ENCODE results near the gene ZNF718.
"Not testable (repeated sequence)": the region's sequence is repeated elsewhere in the genome, so short reads cannot be mapped to it uniquely, and the experiment has no call there.

ZNF718 gene

GRCh38 chr4:124275-125081 lies at the start of gene ZNF718:
Gene ZNF718, plus strand, starts transcription at chr4:124501. Its CDS starts 170 bp downstream, at chr4:124671.
- peak; percentile 81 for DNase-seq

- no peak for DNase-seq
Measured at GRCh38 chr4:85951-86350, 38.4 kb upstream of the ZNF718 start.

DNA sequence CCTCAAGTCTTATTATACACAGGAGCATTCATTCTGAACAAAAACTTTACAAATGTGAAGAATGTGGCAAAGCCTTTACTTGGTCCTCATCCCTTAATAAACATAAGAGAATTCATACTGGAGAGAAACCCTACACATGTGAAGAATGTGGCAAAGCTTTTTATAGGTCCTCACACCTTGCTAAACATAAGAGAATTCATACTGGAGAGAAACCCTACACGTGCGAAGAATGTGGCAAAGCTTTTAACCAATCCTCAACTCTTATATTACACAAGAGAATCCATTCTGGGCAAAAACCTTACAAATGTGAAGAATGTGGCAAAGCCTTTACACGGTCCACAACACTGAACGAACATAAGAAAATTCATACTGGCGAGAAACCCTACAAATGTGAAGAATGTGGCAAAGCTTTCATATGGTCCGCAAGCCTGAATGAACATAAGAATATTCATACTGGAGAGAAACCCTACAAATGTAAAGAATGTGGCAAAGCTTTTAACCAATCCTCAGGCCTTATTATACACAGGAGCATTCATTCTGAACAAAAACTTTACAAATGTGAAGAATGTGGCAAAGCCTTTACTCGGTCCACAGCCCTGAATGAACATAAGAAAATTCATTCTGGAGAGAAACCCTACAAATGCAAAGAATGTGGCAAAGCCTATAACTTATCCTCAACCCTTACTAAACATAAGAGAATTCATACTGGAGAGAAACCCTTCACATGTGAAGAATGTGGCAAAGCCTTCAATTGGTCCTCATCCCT lies 37.6 kb upstream of the ZNF718 start:
- DNase-seq = not testable (repeated sequence)

DNA sequence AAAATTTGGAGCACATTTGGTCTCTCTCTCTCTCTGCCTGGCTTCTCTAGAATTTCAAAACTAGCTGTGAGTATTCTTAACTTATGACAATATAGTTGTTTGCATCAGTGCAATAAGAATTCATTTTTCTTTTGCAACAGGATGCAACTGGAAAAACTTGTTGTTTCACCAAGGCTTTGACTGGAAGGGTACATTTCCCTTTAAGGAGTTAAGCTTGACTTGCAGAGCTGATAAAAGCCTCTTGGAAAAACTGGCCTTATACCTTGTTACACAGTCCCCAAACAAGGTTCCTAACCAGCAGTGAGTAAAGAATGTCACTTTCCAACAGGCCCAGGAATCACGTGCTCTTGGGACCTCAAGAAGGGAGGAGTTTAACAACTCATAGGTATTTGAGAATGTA lies 25.9 kb upstream of the ZNF718 start:
- DNase-seq = no peak

GRCh38 chr4:99863-100262 lies 24.4 kb upstream of the ZNF718 start:
- no peak for DNase-seq

GRCh38 chr4:107083-107443 lies 17.2 kb upstream of the ZNF718 start:
- DNase-seq = no peak

DNA sequence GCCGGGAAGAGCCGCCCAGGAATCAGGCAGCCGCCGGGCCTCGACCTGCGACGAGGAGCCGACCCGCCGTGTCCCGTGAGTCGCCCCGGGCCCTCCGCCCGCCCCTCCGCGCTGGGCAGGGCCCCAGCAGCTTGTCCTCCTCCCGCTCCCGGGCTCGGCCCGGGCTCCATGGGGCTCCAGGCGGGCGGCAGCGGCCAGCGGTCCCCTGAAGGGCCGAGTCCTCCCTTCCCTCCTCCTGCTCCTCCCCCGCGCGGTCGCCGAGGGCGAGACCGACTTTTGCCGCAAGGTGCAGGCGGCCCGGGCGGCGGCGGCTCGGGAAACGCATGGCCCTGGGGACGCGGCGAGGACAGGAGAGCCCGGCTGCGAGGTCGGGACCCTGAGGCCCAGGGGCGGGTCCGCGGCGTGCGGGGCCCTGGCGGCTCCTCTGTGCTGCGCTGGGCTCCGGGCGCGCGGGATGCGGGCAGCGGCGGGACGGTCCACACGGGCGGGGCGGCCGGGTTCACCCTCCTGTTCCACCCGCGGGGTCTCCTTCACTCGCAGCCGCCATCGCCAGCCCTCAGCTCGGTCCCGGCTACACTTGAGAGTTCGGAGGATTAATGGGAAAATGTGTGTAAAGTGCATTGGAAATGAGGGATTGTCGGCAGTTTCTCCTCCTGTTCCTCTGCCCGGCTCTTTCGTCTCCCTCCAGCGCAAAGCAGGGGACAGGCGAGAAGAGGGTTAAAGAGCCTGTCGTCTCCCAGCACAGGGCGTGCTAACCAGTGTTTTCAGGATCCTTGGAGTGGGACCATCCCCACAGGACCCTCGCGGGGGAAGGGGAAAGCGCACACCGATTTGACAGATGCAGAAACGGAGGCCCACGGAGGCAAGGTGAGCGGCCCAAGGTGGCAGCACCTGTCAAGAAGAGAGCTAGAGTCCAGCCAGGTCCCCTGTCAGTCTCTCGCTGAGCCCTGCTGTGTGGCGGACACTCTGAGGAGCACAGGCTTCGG lies 16.6 kb upstream of the ZNF718 start:
- DNase-seq = no peak

DNA sequence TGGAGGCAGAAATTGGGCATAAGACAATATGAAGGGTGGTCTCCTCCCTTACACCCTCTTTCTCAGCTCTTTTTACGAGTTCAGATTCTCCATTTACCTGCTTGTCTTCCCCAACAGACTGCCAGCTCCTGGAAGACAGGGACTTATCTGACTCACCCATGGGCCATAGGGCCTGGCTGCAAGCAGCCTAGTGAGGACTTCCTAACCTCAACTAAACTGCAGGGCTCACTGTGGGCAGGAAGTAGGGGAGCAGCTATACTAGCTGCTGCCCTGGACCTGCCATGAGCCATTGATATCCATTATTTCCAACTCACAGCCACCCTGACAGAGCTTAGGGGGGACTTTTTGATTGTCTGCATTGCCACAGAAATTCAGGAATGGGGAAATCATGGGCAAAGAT lies 11.5 kb upstream of the ZNF718 start:
- DNase-seq = no peak

DNA sequence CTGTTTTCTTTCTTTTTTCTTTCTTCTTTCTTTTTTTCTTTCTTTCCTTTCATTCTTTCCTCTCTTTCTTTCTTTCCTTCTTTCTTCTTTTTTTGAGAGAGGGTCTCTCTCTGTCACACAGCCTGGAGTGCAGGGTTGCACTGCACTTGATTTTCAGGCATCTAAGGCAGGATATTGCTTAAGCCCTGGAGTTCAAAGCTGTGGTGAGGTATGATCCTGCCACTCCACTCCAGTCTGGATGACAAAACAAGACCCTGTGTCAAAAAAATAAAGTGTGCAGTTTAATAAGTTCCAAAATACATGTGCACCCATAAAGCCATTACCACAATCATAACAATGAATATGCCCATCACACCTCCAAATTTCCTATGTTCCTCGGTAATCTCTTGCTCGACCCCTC lies 10.6 kb upstream of the ZNF718 start:
- DNase-seq = no peak

DNA sequence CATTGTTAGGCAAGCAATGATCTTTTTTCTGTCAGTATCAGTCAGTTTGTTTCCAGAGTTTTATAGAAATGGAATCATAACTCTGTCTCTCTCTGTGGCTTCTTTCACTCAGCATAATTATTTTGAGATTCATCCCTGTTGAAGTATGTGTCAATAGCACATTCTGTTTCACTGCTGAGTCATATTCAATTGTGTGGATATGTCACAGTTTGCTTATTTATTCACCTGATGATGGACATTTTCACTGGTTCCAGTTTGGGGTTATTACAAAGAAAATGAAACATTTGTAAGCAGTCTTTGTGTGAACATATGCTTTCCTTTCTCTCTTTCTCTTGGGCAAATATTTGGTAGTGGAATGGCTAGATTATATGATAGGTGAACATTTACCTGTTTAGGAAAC lies 10.2 kb upstream of the ZNF718 start:
- DNase-seq = no peak

DNA sequence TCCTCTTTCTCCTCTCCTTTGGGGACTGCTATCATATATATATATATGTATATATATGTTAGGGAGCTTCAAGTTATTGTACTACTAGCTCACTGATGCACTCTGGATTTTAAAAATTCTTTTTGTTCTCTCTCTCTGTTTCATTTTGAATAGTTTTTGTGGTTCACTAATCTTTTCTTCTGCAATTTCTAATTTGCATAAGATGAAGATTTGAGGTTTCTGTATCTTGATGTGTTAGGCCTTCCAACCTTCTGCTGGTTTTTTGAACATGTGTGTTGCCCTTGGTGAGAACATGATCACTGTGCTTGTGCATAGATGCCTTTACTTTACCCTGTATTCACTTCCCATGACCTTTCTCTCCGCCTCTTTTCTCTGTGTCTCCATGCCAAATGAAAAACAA lies 7.8 kb upstream of the ZNF718 start:
- no peak for DNase-seq

DNA sequence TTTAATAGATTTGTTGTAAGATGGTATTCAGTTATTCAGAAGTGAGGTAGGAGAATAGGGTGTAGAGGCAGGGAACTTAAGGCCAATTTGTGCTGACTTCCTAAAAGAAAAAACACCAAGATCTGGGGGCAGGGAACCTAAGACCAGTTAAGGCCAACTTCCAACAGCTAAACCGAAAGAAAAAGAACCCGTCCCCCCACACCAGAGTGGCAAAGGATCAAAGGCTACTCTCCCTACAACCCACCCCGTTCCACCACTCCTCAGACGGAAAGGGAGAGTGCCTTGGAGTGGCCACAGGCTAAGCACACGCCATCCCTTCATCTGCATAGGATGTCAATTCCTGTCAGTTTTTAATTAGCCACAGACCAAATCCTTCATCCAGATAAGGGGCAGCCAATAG lies 3.7 kb upstream of the ZNF718 start:
- DNase-seq = no peak

DNA sequence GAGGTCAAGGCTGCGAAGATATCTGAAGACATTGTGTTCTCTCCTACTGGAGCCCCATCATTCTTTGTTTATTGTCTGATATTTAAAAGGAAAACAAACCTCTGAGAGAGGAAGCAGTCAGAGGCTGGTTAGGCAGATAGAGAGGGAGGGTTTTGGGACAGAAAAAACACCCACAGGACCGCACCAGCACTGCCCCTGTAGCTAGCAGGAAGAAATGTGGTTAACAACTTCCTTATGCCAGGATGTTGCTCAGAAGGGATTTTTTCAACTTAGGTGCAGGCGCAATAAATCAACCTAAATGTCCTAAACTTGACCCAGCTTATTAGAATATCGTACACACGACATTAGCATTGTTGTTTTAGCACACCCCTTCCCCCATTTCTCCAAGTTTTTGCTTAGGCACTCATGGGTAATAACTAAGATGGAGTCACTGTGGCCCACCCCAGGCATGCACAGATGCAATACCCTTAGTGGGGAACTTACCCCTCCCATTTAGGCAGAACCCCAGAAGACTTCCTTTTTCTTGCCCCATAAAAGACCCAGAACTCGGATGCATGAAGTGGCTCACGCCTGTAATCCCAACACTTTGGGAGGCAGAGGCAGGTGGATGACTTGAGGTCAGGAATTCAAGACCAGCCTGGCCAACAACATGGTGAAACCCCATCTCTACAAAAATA lies 2.8 kb upstream of the ZNF718 start:
- DNase-seq = no peak

DNA sequence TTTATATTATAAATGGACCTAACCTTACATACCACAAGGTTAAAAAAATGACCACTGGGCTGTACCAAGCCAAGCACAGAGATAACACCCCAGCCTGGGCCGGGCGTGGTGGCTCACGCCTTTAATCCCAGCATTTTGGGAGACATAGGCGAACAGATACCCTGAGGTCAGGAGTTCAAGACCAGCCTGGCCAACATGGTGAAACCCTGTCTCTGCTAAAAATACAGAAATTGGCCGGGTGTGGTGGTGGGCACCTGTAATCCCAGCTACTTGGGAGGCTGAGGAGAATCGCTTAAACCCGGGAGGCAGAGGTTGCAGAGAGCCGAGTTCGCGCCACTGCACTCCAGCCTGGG lies 403 bp upstream of the ZNF718 start:
- DNase-seq = not testable (repeated sequence)

DNA sequence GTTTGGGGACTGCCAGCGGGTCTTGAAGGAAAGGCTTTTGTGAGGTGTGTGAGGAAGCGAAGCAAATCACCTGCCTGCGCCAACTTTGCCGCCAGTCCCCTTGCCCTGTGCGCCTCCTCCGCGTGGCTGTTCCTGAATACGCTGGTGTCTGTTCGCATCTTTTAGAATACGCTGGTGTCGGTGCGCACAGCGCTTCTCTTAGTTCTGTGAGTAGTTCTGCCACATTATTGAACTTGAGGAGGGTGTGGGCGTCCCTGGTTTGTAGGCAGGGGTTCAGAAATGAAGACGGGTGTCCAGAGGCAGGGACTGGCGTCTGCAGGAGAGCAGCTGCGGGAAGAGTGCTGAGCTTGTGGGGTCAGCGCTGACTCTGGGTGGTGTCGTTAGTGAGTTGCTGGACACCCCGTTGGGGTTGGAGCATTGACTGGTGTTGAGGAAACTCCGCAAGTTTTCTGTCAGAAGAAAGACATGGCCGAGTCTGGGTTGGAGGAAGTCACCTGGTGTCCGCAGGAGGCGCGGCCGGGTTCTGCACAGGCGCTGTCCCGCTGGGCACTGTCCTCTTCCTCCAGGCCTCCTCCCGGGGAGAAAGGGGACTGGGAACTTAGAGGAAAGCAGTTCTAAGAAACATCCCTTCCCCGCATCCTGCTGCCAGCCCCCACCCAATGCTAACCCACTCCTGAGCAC lies 930 bp downstream of the ZNF718 start:
- DNase-seq = no peak

DNA sequence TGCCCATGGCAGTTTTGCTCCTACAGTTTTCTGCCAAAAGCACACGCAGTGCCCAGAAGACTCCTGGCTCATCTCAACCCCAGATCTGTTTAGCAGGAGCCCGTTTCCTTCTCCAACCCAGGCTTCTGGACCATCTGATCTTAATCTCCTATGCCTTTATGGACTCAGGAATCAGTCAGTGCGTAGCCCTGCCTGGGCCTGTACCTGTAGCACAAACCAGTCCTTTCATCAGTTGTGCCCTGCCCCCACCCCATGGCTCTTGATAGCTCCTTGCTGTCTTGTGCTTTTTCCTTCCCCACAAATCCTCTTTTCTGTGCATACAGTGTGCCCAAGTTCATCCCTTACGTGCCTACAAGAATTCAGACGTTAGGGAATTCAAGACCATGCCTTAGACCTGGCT lies 1.5 kb downstream of the ZNF718 start:
- no peak for DNase-seq

DNA sequence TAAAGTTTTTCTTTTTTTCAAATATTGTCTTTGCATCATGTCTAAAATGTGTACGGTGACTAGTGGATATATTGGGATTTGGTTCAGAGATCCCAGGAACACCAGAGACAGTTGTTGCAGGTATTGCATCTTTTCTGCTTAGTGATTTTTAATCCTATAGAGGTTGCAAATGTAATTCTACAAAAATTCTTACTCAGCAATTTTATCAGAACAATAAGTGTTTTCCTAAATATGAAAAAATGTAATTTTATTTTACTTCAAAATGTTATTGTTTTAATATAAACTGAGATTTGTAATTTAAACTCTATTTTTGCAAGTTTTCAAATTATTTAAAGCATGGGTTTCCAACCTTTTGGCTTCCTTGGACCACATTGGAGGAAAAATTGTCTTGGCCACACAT lies 8.2 kb downstream of the ZNF718 start:
- DNase-seq = no peak

- DNase-seq = no peak
Measured at GRCh38 chr4:138935-139334, 14.6 kb downstream of the ZNF718 start.

- DNase-seq = no peak
Measured at GRCh38 chr4:139691-140090, 15.4 kb downstream of the ZNF718 start.

DNA sequence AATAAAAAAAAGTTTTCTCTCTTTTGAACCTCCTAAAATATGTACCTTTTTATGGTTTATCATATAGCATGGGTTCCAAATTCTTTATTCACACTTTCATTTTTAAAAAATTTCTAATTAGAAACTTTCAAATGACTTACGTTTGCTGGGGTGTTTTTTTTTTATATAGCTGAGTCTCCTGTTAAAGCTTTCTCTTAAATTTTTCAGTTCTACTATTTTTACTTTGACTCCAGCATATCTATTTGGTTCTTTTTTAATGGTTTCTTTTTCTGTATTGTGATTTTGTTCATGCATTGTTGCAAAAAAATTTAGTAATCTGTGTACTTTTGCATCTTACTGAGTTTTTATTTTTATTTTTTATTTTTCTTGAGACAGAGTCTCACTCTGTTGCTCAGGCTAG lies 22.3 kb downstream of the ZNF718 start:
- no peak for DNase-seq

- no peak for DNase-seq
Measured at GRCh38 chr4:147233-147632, 22.9 kb downstream of the ZNF718 start.

Measured in NCI-H510A (cell line).